Measurements from ENCODE around the gene SMIM17.

The SMIM17 gene

GRCh38 chr19:56613639-56614038 is 29.3 kb upstream of the SMIM17 start:
- peaks cover 2% of the 10 kb centered on the region; the same call in 1 of the 2 replicates for H3K9me3 ChIP-seq

GRCh38 chr19:56617531-56617930 is 25.4 kb upstream of the SMIM17 start:
- peaks cover 2% of the 10 kb centered on the region; the same call in 1 of the 2 replicates for H3K9me3 ChIP-seq
- TF ChIP-seq CTCF (IDR thresholded peaks at IDR 0.05; ENCODE audit: low read depth, low read length): no peak
- DNase-seq: no peak
- H3K36me3 ChIP-seq: peaks cover 9% of the 10 kb centered on the region
- H3K4me1 ChIP-seq: no peaks in the 10 kb centered on the region
- no peak overlapping the region for H3K4me3 ChIP-seq (ENCODE audit: low read depth, low read length)
- H3K27me3 ChIP-seq: no peaks in the 10 kb centered on the region

More at GRCh38 chr19:56613639-56614038, 29.3 kb upstream of the SMIM17 start:
- no peaks in the 10 kb centered on the region for H3K4me1 ChIP-seq
- H3K36me3 ChIP-seq: peaks cover 5% of the 10 kb centered on the region; the same call in 1 of the 2 replicates
- no peak overlapping the region for H3K4me3 ChIP-seq (ENCODE audit: low read depth, low read length)
- no peak for DNase-seq
- H3K27me3 ChIP-seq: no peaks in the 10 kb centered on the region
- TF ChIP-seq CTCF (IDR thresholded peaks at IDR 0.05; ENCODE audit: low read depth, low read length): no peak

GRCh38 chr19:56619121-56619520 is 23.8 kb upstream of the SMIM17 start:
- no peaks in the 10 kb centered on the region for H3K4me1 ChIP-seq
- peaks cover 2% of the 10 kb centered on the region; the same call in 1 of the 2 replicates for H3K9me3 ChIP-seq
- no peak for DNase-seq
- no peak overlapping the region for H3K4me3 ChIP-seq (ENCODE audit: low read depth, low read length)
- peaks cover 15% of the 10 kb centered on the region for H3K36me3 ChIP-seq
- no peaks in the 10 kb centered on the region for H3K27me3 ChIP-seq
- TF ChIP-seq CTCF (IDR thresholded peaks at IDR 0.05; ENCODE audit: low read depth, low read length): no peak

- no peak for DNase-seq
- Histone ChIP-seq H3K36me3 (peaks cover 17% of the 10 kb centered on the region), H3K4me1 (no peaks in the 10 kb centered on the region), H3K4me3 (ENCODE audit: low read depth, low read length) (no peak overlapping the region), H3K27me3 (no peaks in the 10 kb centered on the region), H3K9me3 (peaks cover 2% of the 10 kb centered on the region; the same call in 1 of the 2 replicates)
- no peak for TF ChIP-seq CTCF (IDR thresholded peaks at IDR 0.05; ENCODE audit: low read depth, low read length)
Observed at GRCh38 chr19:56622374-56622773, 20.6 kb upstream of the SMIM17 start.

- Histone ChIP-seq H3K4me1 (no peaks in the 10 kb centered on the region), H3K4me3 (ENCODE audit: low read depth, low read length) (no peak overlapping the region), H3K36me3 (peaks cover 12% of the 10 kb centered on the region), H3K27me3 (no peaks in the 10 kb centered on the region), H3K9me3 (peaks cover 2% of the 10 kb centered on the region; the same call in 1 of the 2 replicates)
- TF ChIP-seq CTCF (IDR thresholded peaks at IDR 0.05; ENCODE audit: low read depth, low read length): no peak
- DNase-seq: no peak
Observed at GRCh38 chr19:56623006-56623405, 20.0 kb upstream of the SMIM17 start.

- Histone ChIP-seq H3K36me3 (peaks cover 12% of the 10 kb centered on the region), H3K9me3 (no peaks in the 10 kb centered on the region; the same call in 1 of the 2 replicates), H3K4me3 (ENCODE audit: low read depth, low read length) (no peak overlapping the region), H3K27me3 (no peaks in the 10 kb centered on the region), H3K4me1 (no peaks in the 10 kb centered on the region)
- no peak for TF ChIP-seq CTCF (IDR thresholded peaks at IDR 0.05; ENCODE audit: low read depth, low read length)
- DNase-seq: no peak
Observed at GRCh38 chr19:56625708-56626107, 17.3 kb upstream of the SMIM17 start.
